GM12873 (cell line): ENCODE data around the gene TAS1R2.

Experiments used
- CTCF ChIP-seq: IDR thresholded peaks from 2 replicates; pipeline ENCODE4 v1.5.1; 2012; ENCODE audit warnings: low read depth, mild to moderate bottlenecking, moderate library complexity, low read length, control low read depth; ENCODE audit not compliant: insufficient read depth; ENCODE audit errors: missing control alignments

Gene TAS1R2

GRCh38 chr1:18816808-18817207 lies 42.7 kb downstream of the TAS1R2 start:
- no peak for TF ChIP-seq CTCF

- no peak for TF ChIP-seq CTCF
Measured at GRCh38 chr1:18814874-18815531, 44.5 kb downstream of the TAS1R2 start.

GRCh38 chr1:18814425-18814824 lies 45.0 kb downstream of the TAS1R2 start:
- no peak for TF ChIP-seq CTCF

- TF ChIP-seq CTCF, result no peak
Measured at GRCh38 chr1:18812453-18812939, 47.0 kb downstream of the TAS1R2 start.

- no peak for TF ChIP-seq CTCF
Measured at GRCh38 chr1:18811733-18812452, 47.6 kb downstream of the TAS1R2 start.

GRCh38 chr1:18809953-18810899 lies 49.2 kb downstream of the TAS1R2 start:
- no peak for TF ChIP-seq CTCF

- no peak for TF ChIP-seq CTCF
Measured at GRCh38 chr1:18808550-18808949, 50.9 kb downstream of the TAS1R2 start.
